Central memory CD8-positive, alpha-beta T cell (primary cell): ENCODE measurements around the gene CCDC86.

Source experiments
- ATAC-seq: fragments of 150-1000 bp; cut with Tn5 transposase; replicated peaks from 2 replicates; pipeline ENCODE4 v1.10.0; 2022; ENCODE audit warnings: mild to moderate bottlenecking, moderate FRiP score, moderate number of reproducible peaks; ENCODE audit not compliant: poor library complexity, severe bottlenecking; ENCODE audit errors: extremely low read depth
- DNase-seq, 2 donors: peaks; one replicate each; pipeline ENCODE4 v3.0.0; 2021; ENCODE audit warnings: low spot score in 2 of 2
- H3K27ac Mint-ChIP-seq: one replicate; pipeline ENCODE4 v1.8.0; 2022; ENCODE audit warnings: low read depth, mild to moderate bottlenecking, moderate library complexity, mixed read lengths
- H3K27me3 Mint-ChIP-seq: one replicate; pipeline ENCODE4 v1.8.0; 2022; ENCODE audit warnings: mixed read lengths
- H3K36me3 Mint-ChIP-seq: one replicate; pipeline ENCODE4 v1.8.0; 2022; ENCODE audit warnings: mild to moderate bottlenecking, moderate library complexity, mixed read lengths; ENCODE audit not compliant: insufficient read depth
- H3K4me1 Mint-ChIP-seq: one replicate; pipeline ENCODE4 v1.8.0; 2022; ENCODE audit warnings: mixed read lengths
- H3K4me3 Mint-ChIP-seq: one replicate; pipeline ENCODE4 v1.8.0; 2022; ENCODE audit warnings: mild to moderate bottlenecking, moderate library complexity, mixed read lengths
- H3K9me3 Mint-ChIP-seq: one replicate; pipeline ENCODE4 v1.8.0; 2022; ENCODE audit warnings: mixed read lengths

CCDC86 gene

GRCh38 chr11:60870733-60871377 is 28.9 kb downstream of the CCDC86 start:
- H3K4me3 Mint-ChIP-seq: no peak overlapping the region
- no peak for DNase-seq
- ATAC-seq: no peak

DNA sequence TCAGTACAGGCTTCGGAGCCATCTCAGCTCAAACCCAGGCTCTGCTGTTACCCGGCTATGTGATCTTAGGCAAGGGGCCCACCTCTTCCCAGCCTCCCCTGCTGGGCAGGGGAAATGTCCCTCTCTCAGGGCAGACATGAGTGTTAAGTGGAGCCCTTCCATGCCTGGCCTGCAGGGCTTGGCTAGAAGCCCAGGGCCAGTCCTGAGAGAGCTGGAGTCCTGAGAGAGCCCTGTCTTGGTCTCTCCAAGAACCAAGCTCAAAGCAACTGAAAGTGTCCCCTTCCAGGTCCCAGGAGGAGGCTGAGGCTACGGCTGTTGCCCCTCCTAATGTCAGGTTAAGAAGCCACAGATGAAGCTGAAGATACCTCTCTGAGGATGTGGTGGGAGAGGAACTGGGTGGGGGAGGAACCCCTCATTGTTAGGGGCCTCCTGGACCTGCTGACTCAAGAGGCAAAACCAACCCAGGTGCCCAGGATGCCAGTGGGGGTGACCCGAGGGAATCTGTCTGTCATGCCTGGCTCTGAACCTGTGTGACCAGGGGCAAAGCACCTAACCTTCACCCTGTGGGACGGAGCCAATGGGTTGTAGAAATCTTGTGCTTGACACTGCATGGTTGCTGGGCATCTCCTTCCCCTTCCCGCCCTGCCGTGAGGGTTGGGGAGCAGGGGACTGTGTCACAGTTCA is 29.6 kb downstream of the CCDC86 start:
- Mint-ChIP-seq H3K27me3 (peaks cover 10% of the 10 kb centered on the region), H3K4me1 (peaks cover 18% of the 10 kb centered on the region), H3K4me3 (no peak overlapping the region), H3K27ac (no peak overlapping the region), H3K9me3 (no peaks in the 10 kb centered on the region), H3K36me3 (no peaks in the 10 kb centered on the region)
- ATAC-seq (no peak), DNase-seq (no peak)

More at GRCh38 chr11:60870733-60871377, 28.9 kb downstream of the CCDC86 start:
- H3K27ac Mint-ChIP-seq: no peak overlapping the region
- H3K27me3 Mint-ChIP-seq: peaks cover 10% of the 10 kb centered on the region
- no peaks in the 10 kb centered on the region for H3K9me3 Mint-ChIP-seq
- H3K4me1 Mint-ChIP-seq: peaks cover 18% of the 10 kb centered on the region
- H3K36me3 Mint-ChIP-seq: no peaks in the 10 kb centered on the region

- Mint-ChIP-seq H3K9me3 (no peaks in the 10 kb centered on the region), H3K4me3 (no peak overlapping the region), H3K4me1 (peaks cover 18% of the 10 kb centered on the region), H3K36me3 (peaks cover under 1% of the 10 kb centered on the region), H3K27ac (no peak overlapping the region), H3K27me3 (peaks cover 10% of the 10 kb centered on the region)
- DNase-seq (no peak), ATAC-seq (no peak)
Measured at GRCh38 chr11:60872124-60872960, 30.4 kb downstream of the CCDC86 start.

DNA sequence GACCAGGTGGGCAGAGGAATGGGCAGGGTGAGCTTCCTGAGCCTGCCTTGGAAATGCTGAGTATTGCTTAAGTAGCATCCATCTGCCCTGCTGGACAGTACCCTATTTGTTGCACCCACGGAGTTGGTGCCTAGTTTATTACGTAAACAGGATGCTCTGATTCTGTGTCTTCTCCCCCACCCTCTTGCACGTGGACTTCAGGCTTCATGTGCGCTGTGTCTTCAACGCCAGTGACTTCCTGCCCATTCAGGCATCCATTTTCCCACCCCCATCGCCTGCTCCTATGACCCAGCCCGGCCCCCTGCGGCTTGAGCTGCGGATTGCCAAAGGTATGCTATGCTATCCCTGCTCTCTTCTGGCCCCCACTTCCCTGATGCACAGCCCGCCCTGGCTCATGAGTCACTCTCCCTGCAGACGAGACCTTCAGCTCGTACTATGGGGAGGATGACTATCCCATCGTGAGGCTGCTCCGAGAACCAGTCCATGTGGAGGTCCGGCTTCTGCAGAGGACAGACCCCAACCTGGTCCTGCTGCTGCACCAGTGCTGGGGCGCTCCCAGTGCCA is 31.1 kb downstream of the CCDC86 start:
- Mint-ChIP-seq H3K4me1 (peaks cover 18% of the 10 kb centered on the region), H3K4me3 (no peak overlapping the region), H3K9me3 (no peaks in the 10 kb centered on the region), H3K27ac (no peak overlapping the region), H3K27me3 (peaks cover 10% of the 10 kb centered on the region), H3K36me3 (peaks cover 3% of the 10 kb centered on the region)
- no peak for DNase-seq
- ATAC-seq: no peak

DNA sequence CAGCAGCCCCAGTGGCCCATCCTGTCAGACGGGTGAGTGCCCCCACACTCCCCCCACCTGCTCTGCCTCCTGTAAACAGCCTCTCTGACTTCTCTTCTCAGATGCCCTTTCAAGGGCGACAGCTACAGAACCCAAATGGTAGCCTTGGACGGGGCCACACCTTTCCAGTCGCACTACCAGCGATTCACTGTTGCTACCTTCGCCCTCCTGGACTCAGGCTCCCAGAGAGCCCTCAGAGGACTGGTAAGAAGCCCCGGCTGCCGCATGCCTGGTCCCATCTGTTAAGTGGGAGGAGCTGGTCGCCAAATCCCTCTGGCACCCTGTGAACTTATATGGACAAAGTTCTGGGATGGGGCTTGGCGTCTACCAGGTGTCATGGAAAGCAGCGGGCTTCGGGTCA is 31.6 kb downstream of the CCDC86 start:
- Mint-ChIP-seq H3K9me3 (no peaks in the 10 kb centered on the region), H3K27me3 (peaks cover 10% of the 10 kb centered on the region), H3K4me3 (no peak overlapping the region), H3K27ac (no peak overlapping the region), H3K4me1 (peaks cover 18% of the 10 kb centered on the region), H3K36me3 (peaks cover 8% of the 10 kb centered on the region)
- ATAC-seq (no peak), DNase-seq (no peak)

- H3K4me3 Mint-ChIP-seq: no peak overlapping the region
Measured at GRCh38 chr11:60874421-60875365, 32.8 kb downstream of the CCDC86 start.

GRCh38 chr11:60875366-60876167 is 33.7 kb downstream of the CCDC86 start:
- Mint-ChIP-seq H3K36me3 (peaks cover 17% of the 10 kb centered on the region), H3K9me3 (no peaks in the 10 kb centered on the region), H3K4me1 (peaks cover 18% of the 10 kb centered on the region), H3K27me3 (no peaks in the 10 kb centered on the region), H3K27ac (no peak overlapping the region), H3K4me3 (no peak overlapping the region)
- DNase-seq (no peak), ATAC-seq (no peak)

More at GRCh38 chr11:60874421-60875365, 32.8 kb downstream of the CCDC86 start:
- DNase-seq: no peak
- no peak for ATAC-seq
- Mint-ChIP-seq H3K4me1 (peaks cover 18% of the 10 kb centered on the region), H3K36me3 (peaks cover 15% of the 10 kb centered on the region), H3K27me3 (peaks cover 3% of the 10 kb centered on the region), H3K27ac (no peak overlapping the region), H3K9me3 (no peaks in the 10 kb centered on the region)

DNA sequence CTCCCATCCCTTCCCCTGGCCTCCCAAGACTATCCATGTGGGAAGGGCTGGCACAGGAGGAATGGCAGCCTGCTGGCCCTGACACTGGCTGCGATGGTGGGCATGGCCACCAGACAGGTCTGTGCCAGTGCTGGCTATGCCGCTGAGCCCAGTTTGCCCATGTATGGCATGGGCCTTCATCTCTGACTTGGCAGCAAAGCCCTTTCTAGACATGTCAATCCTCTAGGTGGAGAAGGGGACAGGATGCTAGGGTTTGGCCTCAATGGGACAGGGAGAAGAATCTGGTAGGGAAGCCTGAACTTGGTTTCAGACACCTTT is 34.2 kb downstream of the CCDC86 start:
- no peaks in the 10 kb centered on the region for H3K9me3 Mint-ChIP-seq
- H3K27ac Mint-ChIP-seq: no peak overlapping the region
- H3K4me1 Mint-ChIP-seq: peaks cover 14% of the 10 kb centered on the region
- ATAC-seq (no peak), DNase-seq (no peak)
- H3K36me3 Mint-ChIP-seq: peaks cover 20% of the 10 kb centered on the region
- no peaks in the 10 kb centered on the region for H3K27me3 Mint-ChIP-seq
- H3K4me3 Mint-ChIP-seq: no peak overlapping the region

DNA sequence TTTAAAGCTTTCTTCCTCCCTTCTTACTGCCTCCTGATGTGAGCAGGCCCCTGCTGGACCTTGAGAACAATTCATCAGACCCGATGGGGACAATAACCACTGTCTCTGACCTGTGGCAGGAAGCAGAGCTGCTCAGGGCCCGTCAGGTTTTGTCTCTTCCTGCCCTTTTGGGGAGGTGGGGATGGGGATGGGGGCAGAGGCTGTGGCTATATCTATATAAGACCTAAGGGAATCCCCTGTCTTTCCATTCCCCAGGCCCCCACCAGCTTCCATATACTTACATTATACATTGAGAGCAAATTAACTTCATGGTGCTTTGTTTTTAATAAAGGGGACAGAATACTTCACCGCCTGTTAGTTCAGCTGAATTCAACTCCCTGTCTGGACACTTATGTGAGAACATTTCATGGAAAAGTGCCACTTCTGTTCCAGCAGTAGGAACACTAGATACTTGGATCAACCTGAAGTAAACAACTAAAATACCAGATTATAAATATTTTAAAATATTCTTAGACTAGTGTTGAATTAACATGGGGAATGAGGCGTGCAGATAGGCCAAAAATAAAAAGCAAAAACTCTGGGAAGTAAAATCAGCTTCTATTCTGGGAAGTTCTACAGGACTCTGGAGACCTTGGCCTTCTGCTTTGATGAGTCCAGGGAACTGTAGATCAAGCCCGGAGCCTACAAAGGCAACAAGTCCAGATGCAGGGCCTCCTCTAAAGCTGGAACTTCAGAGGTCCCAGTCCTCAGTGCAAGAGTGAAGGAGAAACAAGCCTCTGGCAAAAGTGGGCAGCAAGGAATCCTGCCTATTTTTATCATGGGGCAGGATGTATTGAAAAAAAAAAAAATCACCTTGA is 36.6 kb downstream of the CCDC86 start:
- DNase-seq (no peak), ATAC-seq (no peak)
- no peaks in the 10 kb centered on the region for H3K9me3 Mint-ChIP-seq
- H3K27ac Mint-ChIP-seq: no peak overlapping the region
- H3K4me3 Mint-ChIP-seq: no peak overlapping the region
- H3K4me1 Mint-ChIP-seq: peaks cover 9% of the 10 kb centered on the region
- no peaks in the 10 kb centered on the region for H3K27me3 Mint-ChIP-seq
- peaks cover 23% of the 10 kb centered on the region for H3K36me3 Mint-ChIP-seq

- H3K27ac Mint-ChIP-seq: no peak overlapping the region
- DNase-seq (no peak), ATAC-seq (no peak)
- H3K4me1 Mint-ChIP-seq: peaks cover 14% of the 10 kb centered on the region
- no peaks in the 10 kb centered on the region for H3K9me3 Mint-ChIP-seq
- peaks cover 26% of the 10 kb centered on the region for H3K36me3 Mint-ChIP-seq
- no peak overlapping the region for H3K4me3 Mint-ChIP-seq
- H3K27me3 Mint-ChIP-seq: no peaks in the 10 kb centered on the region
Measured at GRCh38 chr11:60879104-60879503, 37.2 kb downstream of the CCDC86 start.
